Mesendoderm (in vitro differentiated cells): ENCODE results near the gene CCDC88A.
"Not testable (repeated sequence)": the region's sequence is repeated elsewhere in the genome, so short reads cannot be mapped to it uniquely, and the experiment has no call there.

ENCODE experiments used
- DNase-seq: peaks from one replicate; pipeline ENCODE4 v3.0.0; 2013
- H2AK5ac ChIP-seq: 2 replicates; pipeline ENCODE4 v1.6.1; 2013; ENCODE audit warnings: low read length, inconsistent platforms
- H2BK120ac ChIP-seq: 2 replicates; pipeline ENCODE4 v1.6.1; 2013; ENCODE audit warnings: low read depth, mild to moderate bottlenecking, low read length, moderate library complexity, mixed read lengths
- H2BK15ac ChIP-seq: replicated peaks from 2 replicates; pipeline ENCODE4 v1.6.1; 2013; ENCODE audit warnings: low read depth, mild to moderate bottlenecking, moderate library complexity
- H2BK5ac ChIP-seq: 2 replicates; pipeline ENCODE4 v1.6.1; 2013; ENCODE audit warnings: low read length, inconsistent platforms
- H3K18ac ChIP-seq: 2 replicates; pipeline ENCODE4 v1.6.1; 2013; ENCODE audit warnings: mild to moderate bottlenecking, low read length, mixed read lengths
- H3K23ac ChIP-seq: one replicate; pipeline ENCODE4 v1.6.1; 2013; ENCODE audit warnings: low read length
- H3K27ac ChIP-seq: 2 replicates; pipeline ENCODE4 v1.5.1; 2013; ENCODE audit warnings: low read depth, mild to moderate bottlenecking, inconsistent platforms, low read length, moderate library complexity
- H3K27me3 ChIP-seq: 2 replicates; pipeline ENCODE4 v1.6.1; 2013; ENCODE audit warnings: low read length, control low read depth, mild to moderate bottlenecking, inconsistent platforms; ENCODE audit not compliant: insufficient read depth, poor library complexity
- H3K36me3 ChIP-seq: 2 replicates; pipeline ENCODE4 v1.6.1; 2013; ENCODE audit warnings: low read length, inconsistent platforms; ENCODE audit not compliant: control insufficient read depth, insufficient read depth
- H3K4ac ChIP-seq: one replicate; pipeline ENCODE4 v1.6.1; 2013; ENCODE audit warnings: low read depth, mild to moderate bottlenecking, low read length, moderate library complexity
- H3K4me1 ChIP-seq: 2 replicates; pipeline ENCODE4 v1.6.1; 2013; ENCODE audit warnings: low read depth, low read length, inconsistent platforms; ENCODE audit not compliant: control insufficient read depth
- H3K4me2 ChIP-seq: 2 replicates; pipeline ENCODE4 v1.6.1; 2013; ENCODE audit warnings: low read length
- H3K4me3 ChIP-seq: 2 replicates; pipeline ENCODE4 v1.5.1; 2013; ENCODE audit warnings: mild to moderate bottlenecking, low read length
- H3K56ac ChIP-seq: one replicate; pipeline ENCODE4 v1.6.1; 2013; ENCODE audit warnings: low read length
- H3K79me1 ChIP-seq: 2 replicates; pipeline ENCODE4 v1.6.1; 2013; ENCODE audit warnings: low read length, inconsistent platforms
- H3K79me2 ChIP-seq: 2 replicates; pipeline ENCODE4 v1.6.1; 2013; ENCODE audit warnings: mild to moderate bottlenecking, low read length; ENCODE audit not compliant: control insufficient read depth, insufficient read depth
- H3K9ac ChIP-seq: 2 replicates; pipeline ENCODE4 v1.6.1; 2013; ENCODE audit warnings: low read length, inconsistent platforms
- H4K5ac ChIP-seq: one replicate; pipeline ENCODE4 v1.6.1; 2013; ENCODE audit warnings: low read length
- H4K8ac ChIP-seq: one replicate; pipeline ENCODE4 v1.6.1; 2013; ENCODE audit warnings: low read depth, mild to moderate bottlenecking, control low read depth, low read length, moderate library complexity
- WGBS: extraction: QIAGEN DNeasy Blood & Tissue Kit; methylation state at CpG from one replicate; pipeline ENCODE4 v1.1.7; 2013; ENCODE audit warnings: low lambda C conversion rate, missing lambda C conversion rate; ENCODE audit not compliant: insufficient coverage; ENCODE audit errors: extremely low coverage; 5-methylcytosine and 5-hydroxymethylcytosine counted together

The CCDC88A gene

GRCh38 chr2:55363636-55364035 lies 56.0 kb downstream of the CCDC88A start:
- Histone ChIP-seq H3K4me3 (no peak overlapping the region), H3K4me2 (no peak overlapping the region), H3K23ac (no peak overlapping the region), H2BK120ac (no peak overlapping the region), H2AK5ac (no peak overlapping the region), H3K18ac (no peak overlapping the region), H3K4ac (no peak overlapping the region), H3K9ac (no peak overlapping the region), H3K4me1 (no peaks in the 10 kb centered on the region), H3K56ac (no peak overlapping the region), H2BK15ac (no peak overlapping the region), H3K27ac (no peak overlapping the region), H3K36me3 (no peaks in the 10 kb centered on the region), H3K27me3 (no peaks in the 10 kb centered on the region), H4K5ac (no peak overlapping the region), H3K79me1 (no peaks in the 10 kb centered on the region), H2BK5ac (no peak overlapping the region), H4K8ac (no peak overlapping the region), H3K79me2 (no peaks in the 10 kb centered on the region)
- no peak for DNase-seq
- WGBS = no CpG with 5 or more reads among the region's 3 CpGs

GRCh38 chr2:55361465-55362189 lies 58.0 kb downstream of the CCDC88A start:
- H3K79me1 ChIP-seq = no peaks in the 10 kb centered on the region
- H3K23ac ChIP-seq = no peak overlapping the region
- H2BK120ac ChIP-seq = no peak overlapping the region
- no peaks in the 10 kb centered on the region for H3K4me1 ChIP-seq
- H3K4me2 ChIP-seq = no peak overlapping the region
- no peak overlapping the region for H4K8ac ChIP-seq
- H2BK5ac ChIP-seq = no peak overlapping the region
- H3K4me3 ChIP-seq = no peak overlapping the region
- H3K9ac ChIP-seq = no peak overlapping the region
- H3K79me2 ChIP-seq = no peaks in the 10 kb centered on the region
- no peak overlapping the region for H2AK5ac ChIP-seq
- no peak overlapping the region for H2BK15ac ChIP-seq
- no peak overlapping the region for H3K18ac ChIP-seq
- H3K36me3 ChIP-seq = no peaks in the 10 kb centered on the region
- WGBS = 100% methylated on average over 2 of the region's 5 CpGs
- no peak overlapping the region for H3K27ac ChIP-seq
- H3K4ac ChIP-seq = no peak overlapping the region
- H3K27me3 ChIP-seq = no peaks in the 10 kb centered on the region
- no peak for DNase-seq
- H3K56ac ChIP-seq = no peak overlapping the region
- no peak overlapping the region for H4K5ac ChIP-seq

- no CpG with 5 or more reads among the region's 1 CpG for WGBS
- no peak overlapping the region for H3K4ac ChIP-seq
These were observed 61.2 kb downstream of the CCDC88A start for GRCh38 chr2:55358451-55358850.

GRCh38 chr2:55357927-55358326 lies 61.7 kb downstream of the CCDC88A start:
- H3K4me1 ChIP-seq = no peaks in the 10 kb centered on the region
- H4K8ac ChIP-seq = no peak overlapping the region
- DNase-seq = no peak
- no peak overlapping the region for H2BK15ac ChIP-seq
- no peaks in the 10 kb centered on the region for H3K79me2 ChIP-seq
- H3K4me2 ChIP-seq = no peak overlapping the region
- H3K4ac ChIP-seq = no peak overlapping the region
- no peak overlapping the region for H3K56ac ChIP-seq
- no peaks in the 10 kb centered on the region for H3K27me3 ChIP-seq
- H3K79me1 ChIP-seq = no peaks in the 10 kb centered on the region
- no peak overlapping the region for H3K27ac ChIP-seq
- H2AK5ac ChIP-seq = no peak overlapping the region
- H3K18ac ChIP-seq = no peak overlapping the region
- no peak overlapping the region for H3K9ac ChIP-seq
- no peak overlapping the region for H2BK5ac ChIP-seq
- no peak overlapping the region for H3K4me3 ChIP-seq
- no peak overlapping the region for H3K23ac ChIP-seq
- H3K36me3 ChIP-seq = no peaks in the 10 kb centered on the region
- no peak overlapping the region for H4K5ac ChIP-seq
- WGBS = 100% methylated on average over 2 of the region's 2 CpGs
- H2BK120ac ChIP-seq = no peak overlapping the region

More at GRCh38 chr2:55358451-55358850, 61.2 kb downstream of the CCDC88A start:
- DNase-seq = no peak
- no peaks in the 10 kb centered on the region for H3K79me2 ChIP-seq
- no peak overlapping the region for H3K4me3 ChIP-seq
- H3K27ac ChIP-seq = no peak overlapping the region
- H2BK5ac ChIP-seq = no peak overlapping the region
- no peaks in the 10 kb centered on the region for H3K36me3 ChIP-seq
- no peaks in the 10 kb centered on the region for H3K27me3 ChIP-seq
- H2BK15ac ChIP-seq = no peak overlapping the region
- H3K23ac ChIP-seq = no peak overlapping the region
- H3K9ac ChIP-seq = no peak overlapping the region
- H3K56ac ChIP-seq = no peak overlapping the region
- H2AK5ac ChIP-seq = no peak overlapping the region
- H3K4me2 ChIP-seq = no peak overlapping the region
- no peak overlapping the region for H4K5ac ChIP-seq
- no peaks in the 10 kb centered on the region for H3K79me1 ChIP-seq
- no peak overlapping the region for H3K18ac ChIP-seq
- no peak overlapping the region for H2BK120ac ChIP-seq
- H4K8ac ChIP-seq = no peak overlapping the region
- no peaks in the 10 kb centered on the region for H3K4me1 ChIP-seq

- no peak overlapping the region for H4K8ac ChIP-seq
- H3K56ac ChIP-seq = no peak overlapping the region
- no peak overlapping the region for H3K4me2 ChIP-seq
- H3K79me2 ChIP-seq = no peaks in the 10 kb centered on the region
- DNase-seq = no peak
- no peak overlapping the region for H2BK15ac ChIP-seq
- no peak overlapping the region for H3K4ac ChIP-seq
- no peak overlapping the region for H2AK5ac ChIP-seq
- H3K79me1 ChIP-seq = no peaks in the 10 kb centered on the region
- no peak overlapping the region for H3K4me3 ChIP-seq
- H2BK5ac ChIP-seq = no peak overlapping the region
- no peaks in the 10 kb centered on the region for H3K36me3 ChIP-seq
- no peak overlapping the region for H3K18ac ChIP-seq
- H2BK120ac ChIP-seq = no peak overlapping the region
- no peaks in the 10 kb centered on the region for H3K4me1 ChIP-seq
- H3K23ac ChIP-seq = no peak overlapping the region
- H3K9ac ChIP-seq = no peak overlapping the region
- H4K5ac ChIP-seq = no peak overlapping the region
- H3K27me3 ChIP-seq = no peaks in the 10 kb centered on the region
- H3K27ac ChIP-seq = no peak overlapping the region
These were observed 62.5 kb downstream of the CCDC88A start for GRCh38 chr2:55357164-55357563.

GRCh38 chr2:55356136-55356535 lies 63.5 kb downstream of the CCDC88A start:
- not testable (repeated sequence) for H3K79me1 ChIP-seq, H4K5ac ChIP-seq, DNase-seq, H2BK5ac ChIP-seq, H3K4me2 ChIP-seq, H3K4ac ChIP-seq, H3K56ac ChIP-seq, H3K27me3 ChIP-seq, H4K8ac ChIP-seq, H3K4me3 ChIP-seq, H2BK15ac ChIP-seq, H2BK120ac ChIP-seq, H3K36me3 ChIP-seq, H3K18ac ChIP-seq, H2AK5ac ChIP-seq, H3K27ac ChIP-seq, H3K79me2 ChIP-seq, H3K23ac ChIP-seq, H3K4me1 ChIP-seq, H3K9ac ChIP-seq
- WGBS = no CpG with 5 or more reads among the region's 2 CpGs
